ENCODE measurements around the gene CALML5.

The CALML5 gene

DNA sequence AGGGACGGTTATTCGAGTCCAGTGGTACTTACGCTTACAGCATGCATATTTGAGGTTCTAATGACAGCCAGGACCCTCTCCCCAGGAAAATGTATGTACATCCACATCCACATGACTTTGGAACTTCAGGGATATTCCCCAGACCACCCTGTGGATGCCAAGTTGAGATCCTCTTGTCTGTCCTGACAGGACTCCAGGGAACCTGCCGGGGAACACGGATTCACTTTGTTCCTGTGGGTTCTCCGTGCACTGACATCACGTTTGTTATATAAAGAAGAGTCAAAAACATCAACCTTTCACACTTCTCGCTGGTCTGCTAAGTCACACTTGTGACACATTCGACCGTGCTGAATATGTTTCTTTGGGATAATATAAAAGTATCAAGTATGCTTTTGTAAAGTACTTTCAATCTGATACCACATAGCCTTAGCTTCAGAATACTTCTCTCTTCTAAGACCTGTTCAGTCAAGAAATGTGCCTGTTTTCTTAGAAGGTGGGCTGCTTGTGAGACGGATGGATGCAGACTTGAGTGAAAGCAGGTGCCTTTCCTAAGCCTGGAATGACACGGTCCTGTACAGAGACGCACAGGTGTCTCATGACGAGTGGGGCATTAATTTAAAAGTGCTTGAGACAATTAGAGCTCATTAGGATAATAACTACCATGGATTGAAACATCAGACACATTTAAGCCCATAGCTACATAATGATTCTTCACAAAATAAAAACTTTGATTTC lies 38.7 kb downstream of the CALML5 start:
- DNase-seq = no peak

DNA sequence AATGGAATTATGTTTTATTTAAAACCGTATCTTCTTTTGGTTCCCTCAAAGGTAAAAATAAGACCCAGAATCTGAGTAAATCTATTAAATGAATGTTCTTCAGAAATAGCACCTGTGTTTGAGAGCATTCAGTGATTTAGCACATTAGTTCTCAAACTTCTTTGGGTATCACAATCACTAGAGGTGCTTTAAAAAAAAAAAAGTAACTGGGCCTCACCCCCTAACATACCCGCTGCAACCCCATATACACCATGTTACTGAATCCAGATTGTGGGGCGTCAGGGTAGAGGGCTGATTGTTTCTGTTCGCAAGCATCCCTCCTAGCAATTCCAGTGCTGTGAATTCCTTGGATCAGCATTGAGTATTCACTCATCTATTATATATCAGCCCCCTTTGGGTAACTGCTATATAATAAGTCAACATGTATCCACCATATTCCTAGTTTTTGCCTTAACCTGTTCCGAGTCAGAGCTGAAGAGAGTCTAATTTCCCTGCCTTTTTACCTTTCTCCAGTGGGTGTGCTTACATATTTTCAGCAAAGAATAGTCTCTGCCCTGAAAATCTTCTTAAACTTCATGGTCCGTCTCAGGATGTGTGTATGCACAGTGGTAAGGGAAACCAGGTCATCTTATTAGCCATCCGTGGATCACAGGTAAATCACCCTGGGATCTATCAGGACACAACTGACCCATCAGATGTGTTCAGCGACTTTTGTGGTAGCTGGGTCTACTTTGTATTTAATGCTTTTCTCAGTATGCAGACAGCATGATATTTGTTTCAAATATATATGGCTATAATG lies 40.2 kb downstream of the CALML5 start:
- DNase-seq = no peak

DNA sequence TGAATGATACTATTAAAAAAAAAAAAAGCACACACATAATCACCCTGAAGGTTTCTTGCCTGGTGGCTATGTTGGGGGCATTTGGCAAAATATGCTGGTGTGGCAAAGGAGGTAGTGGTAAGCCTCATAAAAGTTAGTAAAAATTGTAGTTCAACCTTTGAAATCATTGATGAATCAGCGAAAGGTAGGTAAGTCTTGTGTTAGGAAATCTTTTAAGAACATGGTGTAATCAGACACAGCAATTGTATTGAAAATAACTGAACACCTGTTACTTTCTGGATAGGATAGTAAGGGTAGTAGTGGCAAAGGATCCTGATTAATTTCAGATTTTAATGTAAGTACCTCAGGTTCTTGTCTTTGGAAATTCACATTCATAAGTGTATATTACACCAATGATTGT lies 40.9 kb downstream of the CALML5 start:
- DNase-seq = no peak

DNA sequence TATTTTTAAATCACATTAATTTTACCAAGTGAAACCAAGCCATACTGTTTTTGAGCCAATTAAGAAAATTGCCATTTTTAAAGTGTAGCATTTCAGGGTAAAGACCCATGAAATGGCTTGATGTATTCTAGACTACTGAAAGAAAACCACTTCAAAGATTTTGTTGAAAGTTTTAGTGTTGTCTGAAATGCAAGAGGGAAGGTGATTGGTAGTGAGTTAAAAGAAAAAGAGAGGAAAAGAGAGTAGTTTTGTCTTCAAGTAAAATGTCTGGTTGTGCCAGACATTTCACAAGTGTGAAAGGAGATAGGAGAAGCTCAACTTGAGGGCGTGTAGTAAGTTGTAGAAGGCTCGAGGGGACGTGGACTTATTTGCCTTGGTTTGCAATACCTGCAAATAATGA lies 41.6 kb downstream of the CALML5 start:
- peak; percentile 14 for DNase-seq

DNA sequence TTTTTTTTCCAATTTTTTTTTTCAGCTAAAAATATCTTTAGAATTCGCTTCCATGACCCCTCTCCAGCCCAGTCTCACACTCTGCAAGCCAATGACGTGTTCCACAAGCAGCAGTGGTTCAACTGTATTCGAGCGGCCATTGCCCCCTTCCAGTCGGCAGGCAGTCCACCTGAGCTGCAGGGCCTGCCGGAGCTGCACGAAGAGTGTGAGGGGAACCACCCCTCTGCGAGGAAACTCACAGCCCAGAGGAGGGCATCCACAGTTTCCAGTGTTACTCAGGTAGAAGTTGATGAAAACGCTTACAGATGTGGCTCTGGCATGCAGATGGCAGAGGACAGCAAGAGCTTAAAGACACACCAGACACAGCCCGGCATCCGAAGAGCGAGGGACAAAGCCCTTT lies 42.8 kb downstream of the CALML5 start:
- DNase-seq = no peak

DNA sequence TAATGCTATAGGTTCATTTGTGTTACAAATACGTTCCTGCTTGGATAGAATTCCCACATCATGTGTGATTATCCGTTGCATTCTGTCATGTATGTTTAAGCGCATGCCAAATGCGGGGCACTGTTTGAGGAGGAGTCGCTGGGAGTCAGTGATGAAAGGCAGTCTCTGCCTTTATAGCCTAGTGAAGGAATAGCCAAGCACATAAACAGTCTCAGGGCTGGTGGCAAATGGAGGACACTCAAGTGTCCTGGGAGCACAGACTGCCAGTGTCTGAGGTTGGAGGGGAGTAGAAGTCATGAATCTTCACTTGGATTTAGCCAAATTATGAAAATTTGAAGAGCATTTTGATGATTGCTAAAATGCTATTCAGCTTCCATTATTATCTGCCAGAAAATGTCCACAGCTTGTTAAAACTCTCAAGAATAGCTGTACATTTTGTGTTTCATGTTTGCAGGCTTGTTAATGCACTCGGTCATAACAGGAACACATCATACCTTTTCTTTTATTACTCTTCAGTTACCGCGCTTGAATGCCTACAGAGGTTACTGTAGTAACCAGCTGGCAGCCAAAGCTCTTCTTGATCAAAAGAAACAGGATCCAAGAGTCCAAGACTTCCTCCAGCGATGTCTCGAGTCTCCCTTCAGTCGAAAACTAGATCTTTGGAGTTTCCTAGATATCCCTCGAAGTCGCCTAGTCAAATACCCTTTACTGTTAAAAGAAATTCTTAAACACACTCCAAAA lies 45.5 kb downstream of the CALML5 start:
- no peak for DNase-seq

DNA sequence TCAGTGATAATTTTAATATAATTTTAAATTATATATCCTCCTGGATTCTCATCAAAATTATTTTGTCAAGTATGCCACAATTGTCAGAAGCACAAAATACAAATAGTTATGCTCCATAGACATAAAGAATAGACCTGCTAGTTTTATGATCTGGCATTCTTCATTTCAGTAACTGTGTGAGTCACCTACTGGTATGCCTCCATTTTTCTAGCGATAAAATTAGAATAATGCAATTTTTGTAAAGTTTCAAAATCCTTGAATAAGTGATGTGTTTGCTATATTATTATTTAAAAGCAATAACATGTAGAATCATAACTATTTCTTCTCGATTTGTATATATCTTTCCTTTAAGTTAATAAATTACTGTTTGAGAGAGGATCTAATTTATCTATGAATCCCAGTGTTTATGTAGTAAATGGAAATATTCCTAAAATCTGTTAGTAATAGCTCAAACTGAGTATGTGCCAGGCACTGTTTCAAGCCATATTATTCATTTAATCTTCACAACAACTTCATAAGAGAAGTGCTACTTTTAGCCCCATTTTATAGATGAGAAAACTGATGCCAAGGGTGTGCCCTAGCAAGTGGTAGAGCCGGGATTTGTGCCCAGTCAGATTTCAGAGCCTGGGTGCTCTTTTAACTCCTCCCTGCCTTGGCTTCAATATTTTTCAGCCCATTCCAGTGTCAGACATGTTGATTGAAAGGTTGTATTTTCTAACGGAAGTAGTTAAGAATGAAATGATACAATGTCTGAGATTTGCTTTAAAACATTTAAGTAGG lies 48.6 kb downstream of the CALML5 start:
- DNase-seq = no peak

DNA sequence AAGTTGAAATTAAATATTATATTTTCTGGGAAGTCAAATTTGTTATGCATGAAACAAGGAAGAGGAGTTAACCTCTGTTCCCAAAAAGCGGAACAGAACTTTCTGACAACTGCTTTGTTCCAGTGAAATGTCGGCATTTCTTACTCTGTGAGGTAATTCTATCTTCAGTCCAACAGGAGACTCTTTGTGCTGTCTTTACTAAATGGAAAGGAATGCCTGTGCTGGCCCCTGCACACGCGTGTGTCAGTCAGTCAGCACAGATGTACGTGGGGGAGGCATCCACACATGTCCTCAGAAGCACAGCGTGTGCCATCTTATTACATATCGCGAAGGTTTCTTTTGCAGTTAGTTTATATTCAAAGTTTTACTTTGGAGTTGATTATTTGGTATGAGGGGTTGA lies 49.5 kb downstream of the CALML5 start:
- no peak for DNase-seq

DNA sequence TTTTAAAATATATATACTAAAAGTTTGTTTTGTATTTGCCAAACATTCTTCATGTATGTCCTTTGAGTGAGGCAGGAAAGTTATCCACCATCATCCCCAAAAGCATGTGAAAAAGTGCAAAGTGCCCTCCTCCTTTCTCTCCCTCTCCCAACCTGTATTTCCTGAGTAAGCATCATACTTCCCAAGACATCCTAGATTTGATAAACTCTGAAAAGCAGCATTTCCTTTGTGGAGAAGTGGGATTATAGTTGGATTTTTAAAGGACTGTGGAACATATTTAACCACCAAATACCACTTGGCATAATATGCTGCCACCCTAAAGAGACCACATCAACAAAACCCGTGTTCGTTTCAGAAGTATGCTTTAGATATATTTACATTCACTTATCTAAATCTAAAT lies 50.1 kb downstream of the CALML5 start:
- DNase-seq = no peak

All from CD4-positive, alpha-beta T cell treated with Interleukin-10 for 1 hour (primary cell).